ENCODE data around the gene MEGF6.
A peak's percentile ranks its signal among the peaks of the same experiment; 100 is the strongest.

The MEGF6 gene

DNA sequence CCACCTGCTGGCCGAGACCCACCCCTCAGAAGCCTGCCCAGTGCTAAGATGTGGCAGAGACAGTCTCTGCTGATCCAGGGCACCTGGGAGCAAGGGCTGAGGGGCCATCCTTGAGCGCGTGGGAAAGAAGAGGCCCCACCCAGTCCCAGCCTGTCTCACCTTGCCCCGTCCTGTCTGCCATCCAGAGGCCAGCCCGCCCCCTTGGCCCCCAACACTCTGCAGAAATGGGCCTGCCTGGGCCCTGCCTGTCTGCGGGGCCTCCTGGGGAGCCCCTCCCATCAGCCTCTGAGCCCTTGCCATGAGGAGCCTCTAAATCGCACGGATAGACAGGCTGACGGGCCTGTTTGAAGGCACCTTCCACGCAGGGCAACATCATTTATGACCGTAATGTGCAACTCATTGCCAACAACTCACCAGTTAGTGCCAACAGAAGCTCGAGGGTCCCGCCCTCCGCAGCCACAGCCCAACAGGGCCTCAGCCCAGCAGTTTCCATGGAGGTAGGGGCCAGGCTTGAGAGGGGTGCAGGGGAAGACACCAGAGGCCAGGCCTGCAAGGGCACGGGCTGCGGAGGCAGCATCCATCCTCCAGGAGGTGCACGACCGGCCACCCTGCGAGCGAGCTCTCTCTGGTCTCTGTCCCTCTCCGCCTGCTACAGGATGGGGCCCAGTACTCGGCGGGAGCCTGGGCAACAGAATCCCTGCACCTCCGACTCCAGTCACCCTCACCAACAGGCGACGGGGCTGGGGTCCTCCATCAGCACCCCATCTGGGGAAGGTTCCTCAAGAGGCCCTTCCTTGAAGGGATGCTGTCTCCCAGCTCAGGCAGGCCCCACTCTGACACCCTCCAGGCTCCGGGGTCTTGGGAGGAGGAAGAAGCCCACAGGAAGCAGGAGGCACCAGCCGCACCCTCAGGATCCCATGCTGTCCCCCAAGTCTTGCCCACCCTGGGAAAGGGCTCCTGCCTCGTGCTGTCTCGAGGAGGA is 78.0 kb downstream of the MEGF6 start:
- DNase-seq, result no peak

DNA sequence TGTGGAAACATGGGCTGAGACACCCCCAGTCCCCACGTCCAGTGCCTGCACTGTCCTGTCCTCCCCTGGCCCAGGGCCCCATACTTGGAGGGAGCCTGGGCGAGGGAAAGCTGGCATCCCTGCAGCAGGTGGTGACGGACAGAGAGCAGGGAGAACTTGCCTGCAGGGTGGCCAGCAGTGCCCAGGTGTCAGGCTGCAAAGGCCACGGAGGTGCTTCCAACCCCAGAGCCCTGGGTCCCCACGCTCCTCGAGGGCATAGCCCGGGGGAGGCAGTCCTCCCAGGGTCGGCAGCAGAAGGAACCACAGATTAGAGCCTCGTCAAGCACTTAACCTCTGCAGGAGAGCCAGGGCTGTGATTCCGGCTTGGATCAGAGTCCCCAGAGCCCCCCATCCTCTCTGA is 79.4 kb downstream of the MEGF6 start:
- DNase-seq, result no peak

DNA sequence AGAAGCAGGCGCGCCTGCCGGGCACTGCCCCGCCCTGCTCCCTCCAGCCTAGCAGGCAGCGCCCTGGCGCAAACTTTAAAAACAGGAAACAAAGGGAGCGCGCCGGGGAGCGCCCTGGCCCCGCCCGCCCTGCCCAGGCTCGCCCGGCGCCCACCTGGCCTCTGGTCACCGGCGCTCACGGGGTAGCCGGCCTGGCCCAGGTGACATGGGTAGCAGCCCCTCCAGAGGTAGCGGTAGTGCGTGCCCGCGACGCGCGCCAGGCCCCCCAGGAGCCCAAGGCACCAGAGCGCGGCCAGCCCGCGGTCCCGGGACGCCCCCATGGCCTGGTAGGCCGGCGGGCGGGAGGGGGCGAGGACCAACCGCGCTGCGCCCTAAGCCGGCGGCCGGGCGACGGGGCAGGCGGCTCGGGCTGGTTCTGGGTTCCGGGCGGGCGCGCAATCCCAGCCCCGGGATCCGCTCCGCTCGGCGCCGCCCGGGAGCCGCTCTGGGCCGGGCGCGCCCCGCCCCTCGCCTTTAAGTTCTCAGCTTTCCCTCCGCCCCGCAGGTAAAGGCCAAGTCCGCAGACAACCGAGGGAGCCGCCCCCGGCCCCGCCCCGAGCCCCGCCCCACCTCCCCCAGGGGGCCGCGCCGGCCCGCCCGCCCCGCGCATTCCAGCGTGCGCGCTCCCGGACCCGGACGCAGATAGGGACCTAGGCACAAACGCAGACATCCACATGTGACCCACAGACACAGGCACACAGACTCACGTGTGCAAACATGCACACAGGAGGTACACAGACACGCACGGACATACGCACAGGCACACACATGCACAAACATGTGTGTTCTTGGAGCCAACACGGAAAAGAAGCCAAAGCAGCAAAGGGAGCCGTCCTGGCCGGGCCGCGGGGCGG is 80.1 kb downstream of the MEGF6 start:
- peak in 1 of 2 experiments; percentile 34 for DNase-seq

DNA sequence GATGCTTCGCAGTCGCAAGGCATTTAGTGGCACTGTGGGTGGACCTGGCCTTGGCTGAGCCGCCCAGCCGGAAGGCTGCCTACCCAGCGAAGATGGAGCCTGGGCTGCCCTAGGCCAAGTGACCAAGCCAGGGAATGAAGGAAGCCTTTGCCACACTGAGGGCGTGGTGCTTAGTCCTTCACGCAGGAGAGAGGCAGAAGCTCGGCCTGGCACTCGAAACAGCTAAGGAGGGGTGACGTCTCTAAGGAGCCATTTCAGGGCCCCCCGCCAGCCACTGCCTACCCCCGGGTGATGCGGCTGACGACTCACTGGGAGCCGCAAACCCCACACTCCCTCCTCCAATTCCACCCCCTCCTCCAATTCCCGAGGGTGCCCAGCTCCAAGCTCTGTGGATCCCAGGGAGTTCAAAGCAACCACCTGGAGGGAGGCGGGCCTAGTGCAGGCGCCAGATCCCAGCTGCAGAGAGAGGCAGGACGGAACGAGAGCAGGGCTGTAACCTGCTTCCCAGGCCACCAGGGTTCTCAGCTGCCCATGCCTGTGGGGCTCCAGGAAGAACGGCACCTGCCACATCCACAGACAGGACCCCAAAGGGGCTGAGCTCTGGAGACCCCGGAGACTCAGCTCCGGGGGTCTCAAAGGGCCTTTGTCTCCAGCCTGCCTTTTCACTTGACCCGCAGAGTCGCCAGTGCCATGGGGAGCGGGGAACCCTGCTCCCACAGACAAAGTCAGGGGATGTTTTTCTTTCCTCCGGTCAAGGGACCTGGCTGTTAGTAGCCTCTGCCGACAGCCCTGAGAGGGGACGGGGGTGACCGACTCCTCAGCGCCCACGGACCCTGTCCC is 81.0 kb downstream of the MEGF6 start:
- DNase-seq, result no peak

DNA sequence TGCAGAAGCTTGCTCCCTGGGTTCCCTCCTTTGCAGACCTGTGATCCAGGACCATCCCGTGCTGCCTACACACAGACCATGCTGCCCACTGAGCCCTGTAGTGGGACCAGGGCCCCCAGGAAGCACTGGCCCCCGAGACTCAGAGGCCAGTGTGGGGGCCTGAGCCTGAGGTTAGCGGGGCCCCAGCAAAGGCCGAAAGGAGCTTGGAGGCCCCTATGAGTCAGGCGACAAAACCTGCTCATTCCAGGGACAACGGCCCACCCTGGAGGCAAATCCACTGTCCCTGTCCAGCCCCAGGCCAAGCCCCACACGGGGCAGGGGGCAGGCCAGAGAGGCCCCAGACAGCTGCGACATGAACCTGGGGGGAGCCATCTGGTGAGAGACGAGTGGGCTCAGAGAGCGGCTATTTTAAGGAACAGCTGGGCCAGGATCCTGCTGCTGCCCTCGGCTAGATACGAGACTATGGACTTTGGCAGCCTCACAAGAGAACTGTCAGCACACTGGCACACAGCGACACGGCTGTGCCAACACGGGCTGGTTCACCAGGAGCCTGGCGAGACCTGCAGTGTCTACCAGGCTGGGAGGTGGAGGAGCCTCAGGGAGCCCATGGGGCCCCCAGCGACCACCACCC is 82.1 kb downstream of the MEGF6 start:
- peak; percentile 19 to 66 for DNase-seq

DNA sequence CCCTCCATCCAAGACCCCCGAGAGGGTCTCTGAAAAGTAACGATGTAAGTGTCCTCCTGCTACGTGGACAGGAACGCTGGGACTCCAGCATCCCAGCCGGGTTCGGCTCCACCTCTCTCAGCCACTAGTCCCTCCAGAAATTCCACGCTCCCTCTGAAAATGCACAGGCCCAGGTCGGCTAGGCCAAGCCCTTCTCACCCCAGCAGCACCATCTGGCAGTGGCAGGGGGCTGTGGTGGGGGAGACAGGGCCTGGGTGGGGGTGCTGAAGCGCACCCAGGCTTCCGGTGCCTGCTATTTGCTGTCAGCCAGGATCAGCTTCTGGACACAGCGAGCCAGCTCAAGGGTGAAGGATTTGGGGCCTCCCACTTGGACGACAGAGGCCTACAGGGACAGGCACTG is 83.5 kb downstream of the MEGF6 start:
- DNase-seq, result no peak

DNA sequence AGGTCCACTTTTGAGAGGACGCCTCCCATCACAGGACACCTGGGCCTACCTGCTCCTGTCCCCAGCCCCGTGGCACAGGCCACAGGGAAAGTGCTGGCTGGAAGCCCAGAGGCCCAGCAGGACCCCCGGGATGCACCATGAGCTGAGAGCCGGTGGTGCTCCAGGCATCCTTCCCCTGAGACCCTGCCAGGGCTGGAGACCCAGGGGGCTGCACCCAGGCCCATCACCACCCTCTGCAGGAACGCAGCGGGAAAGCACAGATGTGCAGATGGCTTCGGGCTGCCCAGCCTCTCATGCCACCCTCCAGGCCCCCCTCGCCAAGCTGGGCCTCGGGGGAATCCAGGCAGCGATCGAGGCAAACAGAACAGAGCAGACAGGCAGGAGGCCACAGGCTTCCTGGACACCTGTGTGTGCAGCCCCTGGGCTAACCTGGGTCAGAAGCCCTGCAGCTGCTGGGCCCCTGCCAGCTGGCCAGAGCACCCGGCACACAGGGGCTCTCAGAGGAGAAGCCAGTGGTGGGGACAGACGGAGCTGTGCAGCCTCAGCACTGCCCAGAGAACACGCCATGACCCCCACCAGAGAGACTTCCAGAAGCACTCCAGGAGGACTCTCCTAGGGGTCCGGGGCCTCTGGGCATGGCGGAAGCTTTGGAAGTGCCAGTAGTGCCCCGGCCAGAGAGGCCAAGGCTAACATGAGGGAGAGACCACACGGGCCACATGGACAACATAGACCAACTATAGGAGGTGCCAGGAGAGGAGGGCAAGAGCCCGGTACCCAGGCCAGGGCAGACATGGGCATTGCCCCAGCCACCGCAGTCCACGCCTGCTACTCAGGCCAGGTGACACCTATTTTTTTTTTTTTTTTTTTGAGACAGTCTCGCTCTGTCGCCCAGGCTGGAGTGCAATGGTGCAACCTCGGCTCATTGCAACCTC is 85.5 kb downstream of the MEGF6 start:
- no peak for DNase-seq

DNA sequence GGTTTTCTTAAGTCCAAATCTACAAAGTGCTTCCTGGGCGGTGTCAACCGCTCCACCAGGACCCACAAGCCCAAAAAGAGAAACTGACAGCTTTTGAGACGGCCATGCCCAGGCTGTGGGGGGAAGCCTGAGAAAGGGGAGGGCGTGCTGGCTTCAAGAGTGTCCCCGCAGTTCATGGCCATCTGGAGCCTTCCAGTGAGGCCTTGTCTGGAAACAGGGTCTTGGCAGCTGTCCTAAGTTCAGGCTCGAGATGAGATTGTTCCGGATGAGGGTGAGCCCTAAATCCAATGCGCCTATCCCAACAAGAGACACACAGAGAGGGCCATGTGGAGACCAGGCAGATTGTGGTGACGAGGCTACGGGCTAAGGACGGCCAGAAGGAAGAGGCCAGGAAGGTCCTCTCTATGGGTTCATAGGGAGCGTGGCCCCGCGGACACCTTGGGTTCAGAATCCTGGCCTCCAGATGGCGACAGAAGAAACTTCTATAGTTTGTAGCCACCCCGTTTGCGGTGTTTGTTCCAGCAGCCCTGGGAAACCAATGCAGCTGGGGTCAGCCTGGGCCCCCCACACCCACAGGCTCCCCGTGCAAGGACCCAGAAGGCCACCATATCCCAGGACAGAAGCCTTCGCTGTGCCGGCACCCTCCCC is 86.6 kb downstream of the MEGF6 start:
- DNase-seq, result peak; percentile 5 to 52

DNA sequence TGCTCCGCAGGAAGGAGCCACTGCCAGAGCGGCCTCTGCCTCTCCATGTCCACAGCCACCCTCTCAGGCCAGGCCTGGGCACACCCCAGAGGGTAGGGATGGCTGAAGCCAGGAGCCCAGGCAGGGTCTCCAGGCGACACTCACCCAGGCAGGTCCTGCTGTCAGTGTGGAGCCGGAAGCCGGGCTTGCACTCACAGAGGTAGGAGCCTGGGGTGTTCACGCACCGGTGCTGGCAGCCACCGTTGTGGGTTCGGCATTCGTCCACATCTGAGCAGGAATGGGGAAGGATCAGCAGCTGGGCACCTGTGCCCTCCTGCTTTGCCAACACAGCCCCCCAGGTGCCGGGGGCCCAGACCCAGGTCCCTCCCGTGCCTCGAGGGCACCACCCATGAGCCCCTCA is 87.3 kb downstream of the MEGF6 start:
- no peak for DNase-seq

DNA sequence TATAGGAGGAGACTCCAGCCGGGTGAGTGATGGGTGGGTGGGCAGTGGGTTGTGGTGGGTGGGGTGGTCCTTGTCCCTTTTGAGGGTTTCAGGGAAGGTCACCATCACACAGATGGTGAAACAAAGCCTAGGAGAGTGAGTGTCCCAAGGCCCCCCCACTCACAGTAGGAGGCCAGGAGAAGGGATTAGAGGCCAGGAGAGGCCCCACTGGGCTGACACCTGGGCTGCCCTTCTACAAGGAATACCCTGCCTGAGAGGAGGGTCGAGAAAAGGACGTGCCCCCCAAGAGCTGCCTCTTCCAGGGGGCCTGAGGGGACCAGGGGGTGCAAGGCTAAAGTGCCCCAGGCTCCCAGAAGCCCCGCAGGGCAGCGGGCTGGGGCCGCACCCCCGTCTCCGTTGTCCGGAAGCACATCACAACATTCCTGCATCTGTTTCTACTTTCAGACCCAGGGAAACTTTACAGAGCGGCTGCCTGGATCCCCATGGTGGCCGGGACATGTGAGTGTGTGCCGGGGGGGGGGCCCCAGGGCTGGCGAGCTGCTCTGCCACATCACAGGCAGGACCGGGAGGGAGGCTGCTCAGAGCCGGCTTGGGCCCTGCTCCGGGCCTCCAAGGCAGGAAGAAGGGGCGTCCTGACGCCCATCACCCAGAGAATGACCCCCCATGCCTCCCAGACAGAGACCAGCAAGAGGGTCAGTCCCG is 88.6 kb downstream of the MEGF6 start:
- DNase-seq, result no peak

DNA sequence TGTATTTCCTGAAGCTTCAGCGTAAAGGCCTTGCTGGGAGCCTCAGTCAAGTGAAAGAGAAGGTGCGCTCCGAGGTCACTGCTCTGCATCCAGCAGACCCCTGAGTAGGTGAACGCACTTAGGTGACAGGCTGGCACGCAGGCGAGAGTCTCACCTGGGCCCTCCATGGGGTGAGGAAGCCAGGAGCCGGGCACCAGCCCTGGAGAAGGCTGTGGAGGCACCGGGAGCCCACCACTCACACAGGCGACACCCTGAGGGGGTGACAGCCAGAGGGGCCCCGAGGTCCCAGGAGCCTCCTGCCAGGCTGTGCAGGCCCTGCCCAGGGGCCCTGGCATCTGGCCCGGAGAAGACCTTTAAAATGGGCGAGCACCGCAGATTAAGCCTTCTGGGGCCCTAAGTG is 89.2 kb downstream of the MEGF6 start:
- no peak for DNase-seq

DNA sequence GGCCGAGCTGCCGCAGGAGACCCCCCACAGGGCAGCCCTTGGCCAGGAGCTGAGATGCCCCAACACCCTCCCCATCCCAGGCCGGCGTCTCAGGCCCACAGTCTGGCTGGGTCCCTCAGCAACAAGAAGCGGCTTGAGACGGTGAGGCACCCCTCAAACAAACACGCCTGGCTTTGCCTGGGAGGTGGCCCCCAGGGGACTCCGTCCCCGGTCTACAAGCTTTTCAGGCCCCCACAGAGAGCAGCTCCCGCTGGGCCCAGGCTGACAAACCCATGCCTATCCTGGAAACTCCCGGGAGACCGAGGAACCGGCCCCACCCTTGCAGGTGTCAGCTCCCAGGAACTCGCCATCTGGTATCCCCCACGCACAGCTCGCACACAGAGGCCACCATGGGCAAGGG is 89.9 kb downstream of the MEGF6 start:
- DNase-seq, result no peak

DNA sequence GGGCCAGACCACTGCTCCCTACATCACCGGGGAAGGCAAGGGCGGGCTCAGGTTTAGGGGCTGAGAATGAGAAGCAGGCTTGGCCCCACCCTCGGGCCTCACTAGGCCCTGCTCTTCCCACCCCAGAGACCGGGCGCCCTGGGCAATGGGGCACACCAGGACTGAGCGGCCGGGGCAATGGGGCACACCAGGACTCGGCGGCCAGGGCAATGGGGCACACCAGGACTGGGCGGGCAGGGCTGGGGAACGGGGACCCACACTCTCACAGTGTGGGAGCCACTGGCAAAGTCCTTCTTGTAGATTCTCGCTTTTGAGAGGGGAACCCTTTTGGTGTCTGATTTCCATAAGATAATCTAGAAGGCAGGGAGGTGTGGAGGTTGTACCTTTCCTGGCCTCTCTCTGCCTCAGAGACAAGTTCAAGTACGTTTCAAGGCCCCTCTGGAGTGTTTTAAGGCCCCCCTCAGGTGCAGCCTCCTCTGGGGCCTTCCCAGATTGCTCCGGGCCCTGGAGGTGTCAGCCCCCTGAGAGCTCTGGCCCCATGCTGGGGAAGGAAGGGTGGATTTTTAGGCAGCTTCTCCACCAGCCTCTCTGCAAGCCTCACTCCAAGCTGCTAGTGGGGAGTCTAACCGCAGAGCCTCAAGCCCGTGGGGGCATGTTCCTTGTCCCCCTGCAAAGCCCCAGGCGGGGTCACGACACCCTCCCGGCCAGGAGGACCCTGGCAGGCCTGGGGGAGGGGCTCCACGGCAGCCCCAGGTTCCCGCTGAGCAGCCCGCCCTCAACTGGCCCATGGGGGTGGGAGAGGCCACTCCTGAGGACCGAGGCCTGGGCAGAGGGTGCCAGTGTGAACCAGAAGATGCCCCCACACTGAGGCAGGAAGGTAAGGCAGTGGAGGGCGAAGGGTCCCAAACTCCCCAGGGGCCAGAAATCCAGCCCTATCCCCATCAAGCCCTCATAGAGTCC is 90.6 kb downstream of the MEGF6 start:
- DNase-seq, result no peak

DNA sequence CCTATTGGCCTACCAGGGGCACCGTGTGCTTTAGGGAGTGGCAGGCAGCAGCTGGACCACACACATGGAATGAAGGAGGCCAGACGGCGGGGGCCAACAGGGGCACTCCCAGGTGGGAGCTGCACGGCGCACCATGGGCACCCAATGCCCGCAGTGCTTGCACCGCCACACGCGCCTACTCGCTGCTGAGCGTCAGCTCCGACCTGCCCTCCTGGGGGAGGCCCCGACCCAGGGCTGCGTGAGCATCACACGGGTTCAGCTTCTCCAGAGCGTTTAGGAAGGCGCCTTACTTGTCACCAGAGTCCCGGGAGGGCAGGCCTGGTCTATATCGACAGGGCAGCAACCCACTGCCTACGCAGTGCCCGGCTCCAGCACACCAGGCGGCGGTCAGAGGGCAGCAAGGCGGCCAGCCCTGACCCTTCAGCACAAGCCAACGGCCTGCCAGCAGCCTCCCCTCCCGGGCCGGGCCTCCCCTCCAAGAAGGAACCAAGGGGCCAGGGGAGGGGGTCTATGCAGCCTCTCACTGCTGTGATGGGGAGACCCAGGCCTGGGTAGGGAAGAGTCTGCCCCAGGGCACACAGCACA is 91.9 kb downstream of the MEGF6 start:
- DNase-seq, result no peak

DNA sequence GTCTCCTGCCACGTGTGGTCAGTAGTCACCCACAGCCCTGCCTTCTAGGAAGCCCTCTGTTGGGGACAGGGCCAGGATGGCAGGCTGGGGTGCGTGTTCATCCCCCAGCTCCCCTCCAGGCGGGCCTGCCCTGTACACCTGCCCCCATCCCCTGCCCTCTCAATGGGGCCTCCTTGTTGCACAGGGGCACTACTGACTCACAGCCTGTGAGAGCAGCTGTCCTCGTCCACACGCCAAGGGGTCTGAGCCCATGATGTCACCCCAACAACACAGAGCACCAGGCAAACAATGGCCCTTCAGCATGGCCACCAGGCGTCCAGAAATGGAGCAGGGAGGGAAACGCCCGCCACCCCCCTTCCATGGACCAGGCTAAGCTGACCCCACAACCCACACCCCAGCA is 92.6 kb downstream of the MEGF6 start:
- no peak for DNase-seq

DNA sequence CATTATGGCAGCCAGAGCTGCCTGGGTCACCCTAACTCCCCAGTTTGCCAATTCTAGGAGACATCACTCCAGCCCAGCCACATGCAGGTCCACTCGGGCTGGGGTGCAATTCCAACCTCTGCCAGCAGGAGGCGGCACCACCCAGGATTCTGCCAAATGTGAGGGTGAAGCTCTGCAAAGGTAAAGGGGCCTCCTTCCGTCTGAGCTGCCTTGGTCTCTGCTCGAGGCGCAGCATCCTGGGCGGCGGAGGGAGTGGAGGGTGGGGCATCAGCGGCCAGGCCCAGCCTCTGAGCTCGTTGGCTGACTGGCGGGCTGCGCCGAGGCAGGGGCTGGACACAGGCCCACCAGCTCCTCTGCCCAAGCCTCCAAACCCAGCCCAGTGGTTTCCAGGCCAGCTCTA is 93.1 kb downstream of the MEGF6 start:
- no peak for DNase-seq

DNA sequence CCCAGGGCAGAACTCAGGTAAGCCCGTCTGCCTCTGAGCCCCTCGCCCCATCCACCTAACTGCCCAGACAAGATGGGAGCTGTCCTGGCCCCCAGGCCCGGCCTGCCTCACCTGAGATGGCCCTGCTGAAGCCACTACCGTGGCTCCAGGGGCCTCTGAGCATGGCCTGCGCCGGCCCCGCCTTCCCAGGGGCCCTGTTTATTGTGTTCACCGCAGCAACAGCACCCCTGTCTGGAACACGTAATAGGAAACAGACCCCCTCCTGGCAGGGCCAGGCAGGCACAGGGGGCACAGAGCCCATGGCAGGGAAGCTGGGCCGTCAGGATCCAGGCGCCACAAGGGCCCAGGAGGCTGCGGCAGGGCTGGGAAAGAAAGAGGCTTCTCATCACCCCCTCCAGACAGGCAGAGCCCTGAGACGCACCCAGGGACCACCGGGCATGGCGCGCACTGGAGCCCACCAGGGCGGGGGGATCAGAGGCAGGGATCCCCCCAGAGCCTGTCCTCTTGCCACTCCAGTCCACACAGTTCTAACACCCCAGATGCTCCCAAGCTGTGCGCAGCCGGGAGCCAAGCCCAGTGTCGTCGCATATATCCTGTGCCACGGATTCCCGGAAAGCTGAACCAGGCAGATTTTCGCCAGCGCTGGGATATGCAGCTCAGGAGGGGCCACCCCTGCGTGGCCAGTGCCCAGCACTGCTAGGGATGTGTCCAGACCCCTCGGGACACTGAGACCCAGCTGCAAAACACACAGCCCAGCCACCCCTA is 94.2 kb downstream of the MEGF6 start:
- DNase-seq, result no peak

DNA sequence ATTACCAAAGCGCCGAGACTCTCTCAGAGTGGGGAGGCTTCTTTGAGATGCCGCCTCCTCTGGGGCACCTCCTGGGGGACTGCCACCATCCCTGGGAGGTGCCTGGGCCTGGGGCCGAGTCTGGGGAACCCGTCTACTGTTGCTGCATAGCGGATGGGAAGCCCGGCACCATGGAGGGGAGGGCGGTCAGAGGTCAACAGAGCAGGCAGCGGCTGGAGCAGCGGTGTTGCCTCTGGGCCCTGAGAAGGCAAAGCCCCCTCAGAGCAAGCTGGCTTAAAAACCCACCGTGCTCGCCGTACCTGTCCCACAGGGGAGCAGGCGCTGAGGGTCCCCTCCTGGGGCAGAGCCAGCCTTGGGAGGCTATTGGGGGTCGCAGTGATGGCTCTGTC is 94.8 kb downstream of the MEGF6 start:
- no peak for DNase-seq
